Heart left ventricle (tissue), 16 donors: ENCODE results near the gene AEBP2. TPM values are rescaled to one million over a fixed set of nuclear protein-coding genes. Genes with fewer than 3 reads are reported as not detected.
A peak's percentile ranks its signal among the peaks of the same experiment; 100 is the strongest.
"Not testable (repeated sequence)": the region's sequence is repeated elsewhere in the genome, so short reads cannot be mapped to it uniquely, and the experiment has no call there.

Source experiments
- ATAC-seq, 4 donors: fragments of 200-7000 bp; cut with Tn5 transposase; one replicate each; pipeline ENCODE4 v1.9.1; 2020 to 2022; ENCODE audit warnings: moderate library complexity in 4 of 4, mild to moderate bottlenecking in 3 of 4, moderate number of reproducible peaks in 1 of 4
- DNase-seq, 5 donors: peaks; one replicate each; pipeline ENCODE4 v3.0.0-alpha.2; 2020
- H3K27ac ChIP-seq, 12 donors: fragments of 200-600 bp; sonication (generic) in 4 of 12; one replicate each; pipeline versions ENCODE4 v1.5.0 to v1.8.0; 2016 to 2022; ENCODE audit warnings: mild to moderate bottlenecking in 2 of 12
- H3K27me3 ChIP-seq, 9 donors: fragments of 200-600 bp; sonication (generic) in 2 of 9; one replicate each; pipeline versions ENCODE4 v1.5.1 to v1.8.0; 2016 to 2022; ENCODE audit warnings: mild to moderate bottlenecking in 3 of 9
- H3K36me3 ChIP-seq, 9 donors: fragments of 200-600 bp; sonication (generic) in 2 of 9; one replicate each; pipeline versions ENCODE4 v1.5.0 to v1.8.0; 2018 to 2022; ENCODE audit warnings: mild to moderate bottlenecking in 2 of 9
- H3K4me1 ChIP-seq, 12 donors: fragments of 200-600 bp; sonication (generic) in 4 of 12; one replicate each; pipeline versions ENCODE4 v1.5.0 to v1.8.0; 2016 to 2022; ENCODE audit warnings: mild to moderate bottlenecking in 3 of 12
- H3K4me3 ChIP-seq, 12 donors: fragments of 200-600 bp; sonication (generic) in 4 of 12; one replicate each; pipeline versions ENCODE4 v1.5.0 to v1.8.0; 2017 to 2022; ENCODE audit warnings: mild to moderate bottlenecking in 9 of 12, moderate library complexity in 4 of 12
- H3K9me3 ChIP-seq, 12 donors: fragments of 200-600 bp; sonication (generic) in 4 of 12; one replicate each; pipeline versions ENCODE4 v1.5.0 to v1.8.0; 2016 to 2022; ENCODE audit warnings: mild to moderate bottlenecking in 1 of 12
- POLR2A ChIP-seq, 2 donors: fragments of 450-650 bp; IDR thresholded peaks; one replicate each; pipeline ENCODE4 v1.6.1; 2017; ENCODE audit warnings: antibody characterized with exemption in 2 of 2, mild to moderate bottlenecking in 2 of 2, moderate library complexity in 2 of 2
- WGBS, 4 donors: extraction: QIAGEN DNeasy Blood & Tissue Kit in 2 of 4; methylation state at CpG; one replicate each; pipeline versions ENCODE4 v1.1.5 to v1.1.7; 2013 to 2018; 5-methylcytosine and 5-hydroxymethylcytosine counted together
- intact Hi-C, 10 donors: fragments of 100-400 bp; cut with DNase I; formaldehyde crosslinking; loops; one replicate each; pipeline versions ENCODE4 v1.11.1 to v1.14.2; 2022
- long read RNA-seq, 3 donors: library from polyadenylated mRNA; unstranded; transcript quantifications; one replicate each; pipeline ENCODE4 v2.0.0, GENCODE V29; 2020 to 2021
- polyA plus RNA-seq, 2 donors: library from polyadenylated mRNA; stranded (reverse); fragments of 200-250 nt; gene quantifications; one replicate each; pipeline ENCODE4 v1.2.3, GENCODE V29; 2013
- total RNA-seq, 9 donors: library from RNA; depleted of rRNA in 2 of 9; stranded (reverse); fragments of >200 nt in 2 of 9; fragmentation: NEBNext Ultra II Directional in 3 of 9; extraction: Animal tissue kit (Norgen Biotek cat#: 25700) in 3 of 9; gene quantifications; one replicate each; pipeline versions ENCODE4 v1.1.0 to v1.2.4, GENCODE V29; 2016 to 2023
- TF ChIP-seq, protein P1 (sequence below), 12 donors: fragments of 200-600 bp; sonication (generic) in 4 of 12; IDR thresholded peaks; one replicate each; pipeline versions ENCODE4 v1.5.0 to v1.8.0; 2018 to 2022; ENCODE audit warnings: antibody characterized with exemption in 12 of 12, mild to moderate bottlenecking in 5 of 12
- donor health status: ischemic (EF 13 %, LVEDD 7.1; RV severe dilation, severe dysfunction).
- donor health status: healthy with polysubstance abuse.
- donor health status: DM: no; HTN: yes; CAD: no.
- donor health status: DM: no; HTN: no; CAD: no.
- donor health status: ischemic (EF 25% LVEDD 6.9; RV normal size, moderate dysfunction).
- donor health status: ischemic (EF 25% LVEDD 5.7; RV mildly dilated, moderate dysfunction).
- donor health status: healthy.
- donor health status: DM: yes; HTN: yes; CAD: no.
- donor health status: ischemic (EF 35%, LVEDD 5.7; RV mildly dilated, moderate dysfunction).
- donor health status: nonischemic (EF 11% LVEDD 7.7; RV severe dilation, severe dysfunction).
- donor health status: DM: yes; HTN: yes; CAD: no.
- donor health status: PGD.
- donor health status: ischemic (EF 29% LVEDD 5.4; RV normal size, mild dysfunction).
- donor health status: nonischemic (EF 23%, LVEDD 6.1; RV moderate dilation, normal function).

The AEBP2 gene, protein sequence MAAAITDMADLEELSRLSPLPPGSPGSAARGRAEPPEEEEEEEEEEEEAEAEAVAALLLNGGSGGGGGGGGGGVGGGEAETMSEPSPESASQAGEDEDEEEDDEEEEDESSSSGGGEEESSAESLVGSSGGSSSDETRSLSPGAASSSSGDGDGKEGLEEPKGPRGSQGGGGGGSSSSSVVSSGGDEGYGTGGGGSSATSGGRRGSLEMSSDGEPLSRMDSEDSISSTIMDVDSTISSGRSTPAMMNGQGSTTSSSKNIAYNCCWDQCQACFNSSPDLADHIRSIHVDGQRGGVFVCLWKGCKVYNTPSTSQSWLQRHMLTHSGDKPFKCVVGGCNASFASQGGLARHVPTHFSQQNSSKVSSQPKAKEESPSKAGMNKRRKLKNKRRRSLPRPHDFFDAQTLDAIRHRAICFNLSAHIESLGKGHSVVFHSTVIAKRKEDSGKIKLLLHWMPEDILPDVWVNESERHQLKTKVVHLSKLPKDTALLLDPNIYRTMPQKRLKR
- total RNA-seq (10 to 100 TPM; 13.1 to 36.5 (median 24.7) TPM), polyA plus RNA-seq (10 to 100 TPM in 1 of 2 donors, 1 to 10 TPM in 1; 7.6 to 11.7 TPM)
- long read RNA-seq, donor 1, full-length matches to known transcripts: 21 of 28 reads
- long read RNA-seq, donor 1, partial matches to known transcripts: 1 of 28 reads
- long read RNA-seq, donor 1, other reads (novel, unspliced or antisense): 6 of 28 reads
- long read RNA-seq, donor 2, partial matches to known transcripts: 4 of 8 reads
- long read RNA-seq, donor 2, other reads (novel, unspliced or antisense): 4 of 8 reads
- long read RNA-seq, donor 3, full-length matches to known transcripts: 10 of 14 reads
- long read RNA-seq, donor 3, partial matches to known transcripts: 1 of 14 reads
- long read RNA-seq, donor 3, other reads (novel, unspliced or antisense): 3 of 14 reads

DNA sequence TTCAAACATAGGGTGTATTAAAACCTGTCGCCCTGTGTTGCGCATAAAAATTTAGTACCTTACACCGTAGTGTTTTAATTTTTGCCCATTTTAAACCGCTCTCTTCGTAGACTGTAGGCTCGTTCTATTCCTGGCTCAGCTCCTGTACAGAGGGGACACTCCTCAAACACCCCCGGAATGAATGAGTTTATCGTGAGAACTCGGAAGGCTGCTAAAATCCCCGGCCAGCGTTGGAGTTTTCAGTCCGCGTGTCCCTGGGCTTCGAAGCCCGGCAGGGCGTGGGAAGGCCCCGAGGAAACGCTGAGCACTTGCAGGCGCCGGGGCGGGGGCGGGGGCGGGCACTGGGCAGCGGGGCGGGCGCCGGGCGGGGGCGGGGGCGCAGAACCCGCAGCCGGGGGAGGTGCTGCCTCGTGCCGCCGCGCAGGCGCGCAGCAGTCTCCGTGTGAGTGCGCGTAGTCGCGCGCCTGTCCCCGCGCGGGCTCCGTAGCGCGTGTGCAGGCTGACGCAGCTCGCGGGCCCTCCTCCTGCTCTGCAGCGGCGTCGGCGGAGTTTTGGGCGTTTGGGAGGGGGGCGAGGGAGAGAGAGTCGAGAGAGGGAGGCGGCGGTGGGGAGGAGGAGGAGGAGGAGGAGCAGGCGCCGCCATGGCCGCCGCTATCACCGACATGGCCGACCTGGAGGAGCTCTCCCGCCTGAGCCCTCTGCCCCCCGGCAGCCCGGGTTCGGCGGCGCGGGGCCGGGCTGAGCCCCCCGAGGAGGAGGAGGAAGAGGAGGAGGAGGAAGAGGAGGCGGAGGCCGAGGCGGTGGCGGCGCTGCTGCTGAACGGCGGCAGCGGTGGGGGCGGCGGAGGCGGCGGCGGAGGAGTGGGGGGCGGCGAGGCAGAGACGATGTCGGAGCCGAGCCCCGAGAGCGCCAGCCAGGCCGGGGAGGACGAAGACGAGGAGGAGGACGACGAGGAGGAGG, at the start of gene AEBP2:
Gene AEBP2, plus strand, starts transcription at position 434 of the 960 bp plus-strand sequence. Its CDS starts 208 bp downstream, at position 642.
- DNase-seq: peak; percentile 95 to 97 (median 95)
- Histone ChIP-seq H3K4me3 (peak within 1 kb of the TSS; percentile 82 to 99 (median 94)), H3K27ac (peak within 1 kb of the TSS; percentile 75 to 97 (median 92)), H3K4me1 (peaks cover 0 to 34% (median 26%) of the 10 kb centered on the region in 12 donors), H3K9me3 (peaks cover 0 to 6% (median 0%) of the 10 kb centered on the region in 12 donors), H3K36me3 (peaks cover 0 to 4% (median 0%) of the 10 kb centered on the region in 9 donors), H3K27me3 (no peaks in the 10 kb centered on the region)
- WGBS, 4 donors: 4 to 9% (median 7%) methylated on average over 59 to 102 of the region's 102 CpGs
- intact Hi-C loops: loop anchor here in 1 of 10 donors (2.0 to 10.0 kb wide), 2 partner anchors 27 to 155 kb away; no protein-coding TSS in a partner anchor
- ATAC-seq: peak; percentile 95 to 98 (median 97)
- peak in 1 of 2 donors; percentile 75 for TF ChIP-seq POLR2A (IDR thresholded peaks at IDR 0.05)
- TF ChIP-seq, protein P1, sequence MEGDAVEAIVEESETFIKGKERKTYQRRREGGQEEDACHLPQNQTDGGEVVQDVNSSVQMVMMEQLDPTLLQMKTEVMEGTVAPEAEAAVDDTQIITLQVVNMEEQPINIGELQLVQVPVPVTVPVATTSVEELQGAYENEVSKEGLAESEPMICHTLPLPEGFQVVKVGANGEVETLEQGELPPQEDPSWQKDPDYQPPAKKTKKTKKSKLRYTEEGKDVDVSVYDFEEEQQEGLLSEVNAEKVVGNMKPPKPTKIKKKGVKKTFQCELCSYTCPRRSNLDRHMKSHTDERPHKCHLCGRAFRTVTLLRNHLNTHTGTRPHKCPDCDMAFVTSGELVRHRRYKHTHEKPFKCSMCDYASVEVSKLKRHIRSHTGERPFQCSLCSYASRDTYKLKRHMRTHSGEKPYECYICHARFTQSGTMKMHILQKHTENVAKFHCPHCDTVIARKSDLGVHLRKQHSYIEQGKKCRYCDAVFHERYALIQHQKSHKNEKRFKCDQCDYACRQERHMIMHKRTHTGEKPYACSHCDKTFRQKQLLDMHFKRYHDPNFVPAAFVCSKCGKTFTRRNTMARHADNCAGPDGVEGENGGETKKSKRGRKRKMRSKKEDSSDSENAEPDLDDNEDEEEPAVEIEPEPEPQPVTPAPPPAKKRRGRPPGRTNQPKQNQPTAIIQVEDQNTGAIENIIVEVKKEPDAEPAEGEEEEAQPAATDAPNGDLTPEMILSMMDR (IDR thresholded peaks at IDR 0.05): peak in 1 of 12 donors; percentile 10

DNA sequence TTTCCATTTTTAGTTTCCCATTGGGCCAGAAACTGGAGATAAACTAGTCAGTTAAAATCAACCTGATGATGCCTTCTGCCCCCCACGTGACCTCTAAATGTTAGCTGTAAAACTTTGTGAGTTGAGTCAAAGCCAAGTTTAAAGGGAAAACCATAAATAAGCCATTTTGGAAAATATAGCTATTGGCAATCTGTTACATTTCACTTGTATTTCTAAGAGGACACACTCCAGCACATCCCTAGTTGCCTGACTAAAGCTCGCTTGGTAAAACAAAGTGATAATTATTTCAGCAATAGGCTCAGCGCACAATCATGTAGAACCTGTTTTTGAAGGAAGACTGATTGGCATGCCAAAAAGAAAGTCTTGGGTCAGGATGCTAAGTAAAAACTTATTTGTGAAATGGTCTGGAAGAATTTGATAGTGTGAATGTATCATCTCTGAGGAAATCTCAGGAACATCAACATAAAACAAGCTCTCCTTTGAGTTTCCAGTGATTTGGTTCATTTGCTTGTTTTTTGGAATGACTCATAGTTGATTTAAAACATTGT, 49.2 kb upstream of the AEBP2 start:
- 76 to 86% (median 77%) methylated on average over 3 of the region's 3 CpGs for WGBS, 4 donors
- no peak for ATAC-seq
- intact Hi-C loops: no loop called here

DNA sequence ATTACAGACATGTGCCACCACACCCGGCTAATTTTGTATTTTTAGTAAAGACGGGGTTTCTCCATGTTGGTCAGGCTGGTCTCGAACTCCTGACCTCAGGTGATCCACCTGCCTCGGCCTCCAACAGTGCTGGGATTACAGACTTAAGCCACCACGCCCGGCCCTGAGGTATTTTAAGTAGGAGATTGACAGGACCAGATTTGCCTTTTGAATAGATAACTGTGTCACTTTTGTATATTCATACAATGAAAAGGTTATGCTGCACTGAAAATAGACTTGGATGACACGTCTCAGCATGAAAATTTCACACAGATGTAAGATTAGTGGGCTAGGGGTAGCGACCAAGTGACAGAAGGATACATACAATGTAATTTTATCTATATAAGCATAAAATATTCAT, 46.6 kb upstream of the AEBP2 start:
- H3K27ac ChIP-seq, H3K4me1 ChIP-seq, H3K27me3 ChIP-seq, H3K9me3 ChIP-seq, H3K4me3 ChIP-seq, ATAC-seq, DNase-seq, intact Hi-C loops, H3K36me3 ChIP-seq: not testable (repeated sequence)
- WGBS, 4 donors: 84 to 90% (median 87%) methylated on average over 8 of the region's 8 CpGs

More for the DNA sequence above, 49.2 kb upstream of the AEBP2 start:
- Histone ChIP-seq H3K4me3 (no peak overlapping the region), H3K27ac (peak overlapping the region in 1 of 12 donors; percentile 8), H3K27me3 (no peaks in the 10 kb centered on the region), H3K36me3 (no peaks in the 10 kb centered on the region), H3K4me1 (no peaks in the 10 kb centered on the region), H3K9me3 (no peaks in the 10 kb centered on the region)
- no peak for DNase-seq
- TF ChIP-seq, protein P1 (IDR thresholded peaks at IDR 0.05): no peak
- no peak for TF ChIP-seq POLR2A (IDR thresholded peaks at IDR 0.05)

DNA sequence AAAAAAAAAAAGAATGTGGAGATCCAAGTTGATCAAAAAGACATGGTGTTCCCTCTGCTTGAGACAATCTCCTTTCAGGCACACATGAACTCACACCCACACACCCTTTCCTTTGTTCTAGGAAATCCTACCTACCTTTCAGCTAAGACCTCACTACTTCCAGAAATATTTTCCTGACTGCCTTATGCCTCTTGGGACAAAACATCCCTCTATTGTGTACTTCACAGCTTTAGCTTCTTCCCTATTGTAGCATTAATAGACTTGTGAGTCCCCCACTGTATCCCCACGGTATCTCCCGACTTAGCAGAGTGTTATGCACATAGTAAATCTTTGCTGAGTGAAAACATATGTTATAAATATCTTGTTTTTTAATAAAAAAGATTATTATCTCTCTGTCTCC, 44.9 kb upstream of the AEBP2 start:
- no peaks in the 10 kb centered on the region for H3K27me3 ChIP-seq
- H3K36me3 ChIP-seq: no peaks in the 10 kb centered on the region
- no peaks in the 10 kb centered on the region for H3K4me1 ChIP-seq
- WGBS, 4 donors: 43 to 67% (median 58%) methylated on average over 2 of the region's 2 CpGs
- intact Hi-C loops: no loop called here
- no peak overlapping the region for H3K4me3 ChIP-seq
- no peak for TF ChIP-seq POLR2A (IDR thresholded peaks at IDR 0.05)
- TF ChIP-seq, protein P1 (IDR thresholded peaks at IDR 0.05): no peak
- DNase-seq: no peak
- no peaks in the 10 kb centered on the region for H3K9me3 ChIP-seq
- ATAC-seq: peak in 3 of 4 donors; percentile 34 to 65 (median 39)
- H3K27ac ChIP-seq: peak overlapping the region in 1 of 12 donors; percentile 1
